ENCODE measurements around the gene DIAPH2. TPM values are rescaled to one million over a fixed set of nuclear protein-coding genes. Genes with fewer than 3 reads are reported as not detected.

Gene DIAPH2
- 49.0 and 73.7 TPM in 2 replicates for total RNA-seq

GRCh38 chrX:96684339-96685209, at the start of gene DIAPH2:
TSS of gene DIAPH2 (plus strand) at chrX:96684842.

GRCh38 chrX:96883608-96884007, 199.0 kb downstream of the DIAPH2 start, which contains the start of gene RPA4:
TSS of gene RPA4 (plus strand) at chrX:96883908. CDS start at chrX:96884311, 403 bp downstream.

Small RNA genes lying within 50 kb of the gene (small RNA-seq; reads per million reads assigned to genes)
- gene RF00017 (not detected), gene RF00019 (not detected), gene RN7SL74P (not detected)

Other genes starting within 250 kb of the DIAPH2 start
- gene RPA4, start 199.1 kb downstream of the DIAPH2 start, total RNA-seq = 2.9 and 4.5 TPM in 2 replicates